ENCODE data around the gene PLEKHA6.

The PLEKHA6 gene

DNA sequence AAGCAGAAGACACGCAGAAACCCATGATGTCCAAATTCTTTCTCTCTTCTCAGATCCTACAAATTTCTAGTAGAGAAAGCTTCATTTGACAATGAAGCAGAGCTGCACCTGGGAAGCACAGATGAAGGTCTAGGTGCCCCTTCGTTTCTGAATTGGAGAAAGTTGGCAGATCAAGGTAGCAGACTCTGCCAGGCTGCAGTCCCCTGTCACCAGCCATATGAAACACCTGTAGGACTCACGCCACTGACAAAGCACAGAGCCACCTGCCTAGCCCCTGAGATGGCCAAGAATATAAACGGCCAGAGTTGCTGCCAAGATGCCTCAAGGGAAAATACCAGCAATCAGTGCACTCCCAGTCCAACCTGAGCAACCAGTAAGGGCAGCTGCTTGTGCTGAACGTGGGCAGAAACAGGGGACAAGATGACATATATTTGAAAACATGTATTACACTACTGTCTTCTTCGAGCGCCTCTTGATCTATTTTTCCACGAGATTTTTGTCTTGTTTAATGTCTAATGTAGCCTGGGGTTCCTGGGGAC is 20.6 kb upstream of the PLEKHA6 start:
- no peak for DNase-seq (ENCODE audit: low read depth)

- DNase-seq (ENCODE audit: low read depth) = peak; percentile 24
Observed at GRCh38 chr1:204377800-204378668, 18.3 kb upstream of the PLEKHA6 start.

- no peak for DNase-seq (ENCODE audit: low read depth)
Observed at GRCh38 chr1:204376919-204377799, 17.4 kb upstream of the PLEKHA6 start.

DNA sequence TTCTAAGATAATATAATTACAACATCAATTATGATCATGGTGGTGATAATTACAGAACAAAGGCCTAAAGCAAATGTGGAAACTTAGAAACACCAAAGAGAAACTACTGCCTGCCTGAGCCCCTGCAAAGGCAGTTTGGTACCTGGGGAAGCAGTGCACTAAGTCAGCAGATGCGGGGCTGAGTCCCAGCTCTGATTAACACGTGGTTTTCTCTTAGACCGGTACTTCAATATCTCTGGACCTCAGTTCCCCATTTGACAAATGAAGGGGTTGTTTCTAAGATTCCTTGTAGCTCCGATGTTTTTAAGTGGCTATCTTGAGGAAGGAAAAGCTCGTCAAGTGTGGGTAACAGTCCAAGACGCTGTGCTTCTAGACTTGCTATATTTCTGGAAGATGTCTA is 16.7 kb upstream of the PLEKHA6 start:
- no peak for DNase-seq (ENCODE audit: low read depth)

GRCh38 chr1:204373911-204374310 is 14.2 kb upstream of the PLEKHA6 start:
- no peak for DNase-seq (ENCODE audit: low read depth)

DNA sequence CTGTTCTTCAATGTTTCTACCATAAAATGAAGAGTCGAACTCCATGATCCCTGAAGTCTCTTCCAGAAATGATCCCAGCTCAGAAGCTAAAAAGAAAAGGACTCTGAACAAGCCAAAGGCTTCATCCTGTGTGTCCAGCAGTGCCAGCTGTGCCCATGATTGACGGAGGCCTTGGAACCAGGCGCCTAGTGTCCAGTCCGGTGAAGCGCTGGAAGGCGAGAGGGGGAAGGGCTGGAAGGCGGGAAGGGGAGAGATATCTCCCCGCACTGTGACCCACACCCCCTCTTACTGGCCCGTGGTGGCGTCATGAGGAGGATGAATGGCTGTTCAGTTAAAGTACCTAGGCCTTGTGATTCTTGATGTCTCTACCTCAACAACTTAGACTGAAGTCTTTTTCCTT is 10.4 kb upstream of the PLEKHA6 start:
- no peak for DNase-seq (ENCODE audit: low read depth)

- DNase-seq (ENCODE audit: low read depth) = no peak
Observed at GRCh38 chr1:204368996-204369726, 9.4 kb upstream of the PLEKHA6 start.

GRCh38 chr1:204367956-204368355 is 8.2 kb upstream of the PLEKHA6 start:
- no peak for DNase-seq (ENCODE audit: low read depth)

DNA sequence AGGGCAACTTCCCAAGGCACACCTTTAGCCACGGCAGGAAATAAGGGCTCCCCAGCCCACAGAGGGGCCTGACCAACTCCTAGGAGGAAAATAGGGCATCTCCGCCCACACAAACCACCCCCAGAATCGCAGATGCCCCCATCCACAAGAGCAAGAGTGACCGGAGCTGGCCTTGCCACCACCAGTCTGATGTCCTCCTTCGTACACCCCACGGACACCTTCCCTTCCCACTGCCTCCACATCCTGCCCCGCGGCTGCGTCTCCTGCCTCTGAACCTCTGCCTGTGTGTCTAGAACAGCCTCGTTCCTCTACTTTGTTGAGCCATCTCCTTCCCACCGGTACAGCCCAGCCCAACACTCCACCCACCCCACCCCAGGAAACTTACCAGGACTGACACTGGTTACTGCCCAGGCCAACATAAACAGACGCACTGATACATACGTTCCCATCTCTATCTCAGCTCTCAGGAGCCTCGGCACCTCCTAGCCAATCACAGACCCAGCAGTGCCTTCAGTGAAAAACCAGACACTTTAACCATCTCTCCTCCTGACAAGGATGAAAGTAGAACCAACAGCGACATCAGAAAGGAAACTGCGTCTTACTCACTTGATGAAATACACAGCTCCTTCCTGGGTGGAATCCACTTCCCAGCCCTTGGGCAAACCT is 7.6 kb upstream of the PLEKHA6 start:
- no peak for DNase-seq (ENCODE audit: low read depth)

- DNase-seq (ENCODE audit: low read depth) = no peak
Observed at GRCh38 chr1:204366759-204367158, 7.0 kb upstream of the PLEKHA6 start.

- DNase-seq (ENCODE audit: low read depth) = peak; percentile 63
Observed at GRCh38 chr1:204363335-204364114, 3.8 kb upstream of the PLEKHA6 start.

GRCh38 chr1:204362984-204363334 is 3.2 kb upstream of the PLEKHA6 start:
- no peak for DNase-seq (ENCODE audit: low read depth)

DNA sequence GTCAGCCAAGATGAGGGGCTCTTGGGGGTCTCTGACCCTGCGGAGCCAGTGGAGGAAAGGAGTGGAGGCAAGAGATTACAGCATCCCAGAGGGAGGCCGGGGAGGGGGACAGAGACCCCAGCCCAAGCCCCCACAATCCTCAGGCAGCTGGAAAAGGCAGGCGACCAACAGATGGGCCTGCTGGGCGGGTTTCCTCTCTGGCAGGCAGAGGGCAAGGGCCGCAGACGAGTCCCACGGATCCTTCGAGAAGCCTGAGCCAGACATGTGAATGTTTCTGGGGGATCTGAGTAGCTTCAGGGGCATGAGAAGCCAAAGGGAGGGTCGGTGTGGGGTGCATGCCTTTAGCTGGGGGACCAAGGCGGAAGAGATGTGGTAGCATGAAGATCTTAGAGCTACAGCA is 2.1 kb upstream of the PLEKHA6 start:
- DNase-seq (ENCODE audit: low read depth) = no peak

DNA sequence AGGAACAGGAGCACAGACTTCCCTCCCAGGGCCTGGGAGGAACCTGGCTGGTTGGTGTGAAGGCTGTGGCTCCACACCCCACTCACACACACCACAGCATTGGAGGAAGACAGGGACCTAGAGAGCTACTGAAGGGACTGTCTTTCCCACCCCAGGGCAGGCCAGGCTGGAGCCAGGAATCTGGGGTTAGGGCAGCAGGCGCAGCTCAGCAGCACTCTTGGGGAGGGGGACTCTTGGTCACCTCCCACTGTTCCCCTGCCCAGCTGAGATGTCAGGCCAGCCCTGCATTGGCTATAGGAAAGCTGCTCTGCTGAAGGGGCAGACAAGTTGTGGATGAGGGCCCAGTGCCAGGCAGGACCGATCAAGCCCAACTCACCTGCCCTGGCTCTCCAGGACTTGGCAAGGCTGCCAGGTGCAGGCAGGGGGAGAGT is 1.6 kb upstream of the PLEKHA6 start:
- no peak for DNase-seq (ENCODE audit: low read depth)

DNA sequence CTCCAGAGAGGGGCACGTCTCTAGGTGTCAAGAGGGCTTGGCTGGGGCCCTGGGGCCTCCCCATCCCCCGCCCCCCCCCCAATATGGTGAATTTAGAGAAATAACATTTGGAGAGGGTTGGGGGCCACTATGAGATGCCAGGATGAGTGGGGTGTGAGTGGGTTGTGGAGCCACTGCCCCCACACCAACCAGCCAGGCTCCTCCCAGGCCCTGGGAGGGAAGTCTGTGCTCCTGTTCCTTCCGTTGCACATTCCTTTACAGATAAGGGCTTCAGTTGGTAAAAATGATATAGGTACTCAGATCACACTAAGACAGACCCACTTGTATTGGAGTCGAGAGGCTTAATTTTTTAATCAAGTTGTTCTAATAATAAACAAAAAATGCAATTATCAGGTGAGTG is 585 bp upstream of the PLEKHA6 start:
- no peak for DNase-seq (ENCODE audit: low read depth)

GRCh38 chr1:204359131-204359473 is 627 bp downstream of the PLEKHA6 start:
- DNase-seq (ENCODE audit: low read depth) = no peak

DNA sequence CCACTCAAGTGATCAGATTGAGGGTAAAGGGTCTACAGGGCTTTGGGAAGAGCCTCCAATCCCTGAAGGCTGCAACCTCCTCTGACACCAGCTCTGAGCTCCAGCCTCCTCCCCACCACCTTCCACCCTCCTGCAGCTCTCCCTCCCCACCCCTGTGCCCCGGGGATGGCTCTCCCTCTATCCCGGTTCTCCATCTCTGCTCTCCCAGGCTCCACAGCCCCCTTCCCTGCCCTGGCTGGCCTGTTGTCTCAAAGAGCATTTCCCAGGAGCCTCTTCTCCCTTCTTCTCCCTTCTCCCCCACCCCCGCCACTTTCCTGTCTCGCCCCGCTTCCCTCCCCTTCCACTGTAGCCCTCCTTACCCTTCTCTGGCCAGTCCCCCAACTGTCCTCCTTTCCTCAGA is 1.1 kb downstream of the PLEKHA6 start:
- no peak for DNase-seq (ENCODE audit: low read depth)

GRCh38 chr1:204357551-204358490 is 1.9 kb downstream of the PLEKHA6 start:
- no peak for DNase-seq (ENCODE audit: low read depth)

GRCh38 chr1:204356997-204357396 is 2.7 kb downstream of the PLEKHA6 start:
- DNase-seq (ENCODE audit: low read depth) = no peak

DNA sequence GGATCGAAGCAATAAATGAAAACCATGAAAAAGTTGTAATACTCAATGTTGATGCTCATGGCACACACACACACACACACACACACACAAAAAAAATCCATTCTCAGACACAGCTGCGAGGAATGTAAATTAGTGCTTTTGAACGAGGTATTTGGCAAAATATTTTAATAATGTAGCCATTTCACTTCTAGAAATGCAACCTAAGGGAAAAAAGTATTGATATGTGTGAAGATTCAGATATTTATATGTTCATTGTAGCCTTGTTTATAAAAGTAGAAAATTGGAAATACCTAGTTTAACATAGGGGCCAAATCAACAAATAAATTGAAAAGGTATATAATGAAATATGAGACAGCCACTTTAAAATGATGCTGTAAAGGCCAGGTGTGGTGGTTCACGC is 3.8 kb downstream of the PLEKHA6 start:
- no peak for DNase-seq (ENCODE audit: low read depth)
